PC-9 (cell line): ENCODE measurements around the gene RHOF. TPM values are rescaled to one million over a fixed set of nuclear protein-coding genes. Genes with fewer than 3 reads are reported as not detected.

ENCODE experiments used
- BruUV-seq: library from RNA; stranded (reverse); fragments of 400-500 nt; replicated peaks from 2 replicates; lab custom pipeline; 2021; lab: Mats Ljungman, UMichigan
- CTCF ChIA-PET: fragments of 300-600 bp; sonication (Branson Sonifier 250); formaldehyde crosslinking; loops from one replicate; lab custom pipeline; 2022; ENCODE audit warnings: antibody characterized with exemption; lab: Charles Lee
- POLR2A ChIA-PET: fragments of 300-600 bp; sonication (Branson Sonifier 250); formaldehyde crosslinking; loops from one replicate; lab custom pipeline; 2022; ENCODE audit warnings: antibody characterized with exemption; ENCODE audit not compliant: unreplicated experiment; lab: Charles Lee
- DNase-seq, 2 experiments: peaks; one replicate each; pipeline versions ENCODE4 v3.0.0 to v3.0.0-alpha.2; 2015 to 2022; ENCODE audit warnings: mixed read lengths in 1 of 2
- H2AFZ ChIP-seq: fragments of 200-600 bp; sonication (generic); 2 replicates; pipeline ENCODE4 v1.8.1; 2017; ENCODE audit warnings: antibody characterized with exemption
- H3F3A ChIP-seq: fragments of 200-600 bp; sonication (generic); 2 replicates; pipeline ENCODE4 v1.8.1; 2017; ENCODE audit warnings: antibody characterized with exemption, mild to moderate bottlenecking, low read depth; ENCODE audit not compliant: insufficient read depth
- H3K27ac ChIP-seq: fragments of 200-600 bp; sonication (generic); 2 replicates; pipeline ENCODE4 v1.6.1; 2016; ENCODE audit warnings: mixed run types
- H3K27me3 ChIP-seq: fragments of 200-600 bp; sonication (generic); 2 replicates; pipeline ENCODE4 v1.6.1; 2016; ENCODE audit warnings: low read depth, mixed run types; ENCODE audit not compliant: insufficient read depth
- H3K36me3 ChIP-seq: fragments of 200-600 bp; sonication (generic); 2 replicates; pipeline ENCODE4 v1.6.1; 2016; ENCODE audit warnings: low read depth, mixed run types
- H3K4me1 ChIP-seq: fragments of 200-600 bp; sonication (generic); replicated peaks from 2 replicates; pipeline ENCODE4 v1.6.1; 2016; ENCODE audit warnings: mixed run types; ENCODE audit not compliant: insufficient read depth
- H3K4me2 ChIP-seq: fragments of 200-600 bp; sonication (generic); 2 replicates; pipeline ENCODE4 v1.6.1; 2017; ENCODE audit warnings: mixed run types
- H3K4me3 ChIP-seq: fragments of 200-600 bp; sonication (generic); 2 replicates; pipeline ENCODE4 v1.6.1; 2016; ENCODE audit warnings: mixed run types
- H3K79me2 ChIP-seq: fragments of 200-600 bp; sonication (generic); 2 replicates; pipeline ENCODE4 v1.6.1; 2017; ENCODE audit warnings: low read depth, mixed run types
- H3K9me2 ChIP-seq: fragments of 200-600 bp; sonication (generic); 2 replicates; pipeline ENCODE4 v1.8.1; 2017; ENCODE audit warnings: mild to moderate bottlenecking; ENCODE audit not compliant: insufficient read depth
- H3K9me3 ChIP-seq: fragments of 200-600 bp; sonication (generic); 2 replicates; pipeline ENCODE4 v1.8.1; 2016; ENCODE audit warnings: low read depth; ENCODE audit not compliant: insufficient read depth
- H4K20me1 ChIP-seq: fragments of 200-600 bp; sonication (generic); 2 replicates; pipeline ENCODE4 v1.8.1; 2017; ENCODE audit not compliant: insufficient read depth
- CTCF ChIP-seq: fragments of 200-600 bp; sonication (generic); conservative IDR thresholded peaks from 2 replicates; pipeline ENCODE4 v1.6.1; 2017; ENCODE audit warnings: mixed run types, antibody characterized with exemption, mild to moderate bottlenecking, moderate library complexity
- EZH2 ChIP-seq: fragments of 200-600 bp; sonication (generic); IDR thresholded peaks from 2 replicates; pipeline ENCODE4 v1.8.0; 2017; ENCODE audit warnings: antibody characterized with exemption, low read depth
- intact Hi-C: fragments of 100-400 bp; cut with micrococcal nuclease; formaldehyde crosslinking; loops from one replicate; pipeline ENCODE4 v1.10.0; 2022; ENCODE audit not compliant: unreplicated experiment
- total RNA-seq: library from RNA; stranded (reverse); gene quantifications from 2 replicates; pipeline ENCODE4 v1.2.3, GENCODE V29; 2021

The RHOF gene
- total RNA-seq, 1 experiment from 2014 or later: 179 TPM

GRCh38 chr12:121799156-121799841 lies 5.8 kb upstream of the RHOF start:
- no peaks in the 10 kb centered on the region for H4K20me1 ChIP-seq
- H3K9me3 ChIP-seq: no peaks in the 10 kb centered on the region
- BruUV-seq: TSS peak; percentile 0
- intact Hi-C loops: loop anchor here (10.0 kb wide), 3 partner anchors 244 to 574 kb away; no protein-coding TSS in a partner anchor
- H3K4me3 ChIP-seq: peak overlapping the region; percentile 74; the same call in 1 of the 2 replicates
- H2AFZ ChIP-seq: no peak overlapping the region
- H3K36me3 ChIP-seq: no peaks in the 10 kb centered on the region
- H3K9me2 ChIP-seq: no peaks in the 10 kb centered on the region
- peaks cover 72% of the 10 kb centered on the region for H3F3A ChIP-seq
- ChIA-PET POLR2A (interaction anchor here (0.6 to 0.7 kb wide), 3 partner anchors 13 to 1218 kb away, joined by 4 to 6 read pairs (median 5); partner anchors contain the start of gene POP5), CTCF (interaction anchor here (0.5 kb wide), 1 partner anchor 331 kb away, joined by 3 read pairs; no protein-coding TSS in a partner anchor)
- TF ChIP-seq CTCF (no peak), EZH2 (no peak)
- H3K27me3 ChIP-seq: no peaks in the 10 kb centered on the region
- peak overlapping the region; percentile 100 for H3K27ac ChIP-seq
- peaks cover 51% of the 10 kb centered on the region for H3K79me2 ChIP-seq
- peaks cover 48% of the 10 kb centered on the region for H3K4me1 ChIP-seq
- peak in 1 of 2 experiments; percentile 78 for DNase-seq
- H3K4me2 ChIP-seq: peak overlapping the region; percentile 77

GRCh38 chr12:121798787-121799155 lies 5.3 kb upstream of the RHOF start:
- no peaks in the 10 kb centered on the region for H3K36me3 ChIP-seq
- peaks cover 48% of the 10 kb centered on the region for H3K4me1 ChIP-seq
- no TSS peak for BruUV-seq
- H3K27me3 ChIP-seq: no peaks in the 10 kb centered on the region
- H3K9me2 ChIP-seq: no peaks in the 10 kb centered on the region
- peaks cover 52% of the 10 kb centered on the region for H3K79me2 ChIP-seq
- intact Hi-C loops: loop anchor here (10.0 kb wide), 3 partner anchors 244 to 574 kb away; no protein-coding TSS in a partner anchor
- no peak for DNase-seq
- no peak overlapping the region for H2AFZ ChIP-seq
- ChIA-PET POLR2A (no interaction called here), CTCF (no interaction called here)
- H4K20me1 ChIP-seq: no peaks in the 10 kb centered on the region
- peak overlapping the region; percentile 38; the same call in 1 of the 2 replicates for H3K4me3 ChIP-seq
- H3F3A ChIP-seq: peaks cover 72% of the 10 kb centered on the region
- TF ChIP-seq EZH2 (no peak), CTCF (no peak)
- H3K27ac ChIP-seq: peak overlapping the region; percentile 43; the same call in 1 of the 2 replicates
- H3K9me3 ChIP-seq: no peaks in the 10 kb centered on the region
- peak overlapping the region; percentile 72 for H3K4me2 ChIP-seq

GRCh38 chr12:121797937-121798786 lies 4.7 kb upstream of the RHOF start:
- Histone ChIP-seq H3K4me3 (no peak overlapping the region), H3K4me1 (peaks cover 48% of the 10 kb centered on the region), H4K20me1 (no peaks in the 10 kb centered on the region), H3K9me3 (no peaks in the 10 kb centered on the region), H3K27ac (peak overlapping the region; percentile 0; the same call in 1 of the 2 replicates), H3K9me2 (no peaks in the 10 kb centered on the region), H3K79me2 (peaks cover 56% of the 10 kb centered on the region), H3K4me2 (peak overlapping the region; percentile 72), H3K36me3 (no peaks in the 10 kb centered on the region), H3K27me3 (no peaks in the 10 kb centered on the region), H2AFZ (no peak overlapping the region), H3F3A (peaks cover 66% of the 10 kb centered on the region)
- TF ChIP-seq CTCF: no peak
- no peak for TF ChIP-seq EZH2
- BruUV-seq: no TSS peak
- intact Hi-C loops: loop anchor here (1.0 to 10.0 kb wide), 4 partner anchors 90 to 573 kb away; partner anchors contain the start of gene PSMD9
- ChIA-PET POLR2A (interaction anchor here (0.6 kb wide), 1 partner anchor 1296 kb away, joined by 3 read pairs; no protein-coding TSS in a partner anchor), CTCF (interaction anchor here (0.6 kb wide), 1 partner anchor 1930 kb away, joined by 3 read pairs; no protein-coding TSS in a partner anchor)
- no peak for DNase-seq
